Measurements from ENCODE around the gene RASA3.

RASA3 gene

DNA sequence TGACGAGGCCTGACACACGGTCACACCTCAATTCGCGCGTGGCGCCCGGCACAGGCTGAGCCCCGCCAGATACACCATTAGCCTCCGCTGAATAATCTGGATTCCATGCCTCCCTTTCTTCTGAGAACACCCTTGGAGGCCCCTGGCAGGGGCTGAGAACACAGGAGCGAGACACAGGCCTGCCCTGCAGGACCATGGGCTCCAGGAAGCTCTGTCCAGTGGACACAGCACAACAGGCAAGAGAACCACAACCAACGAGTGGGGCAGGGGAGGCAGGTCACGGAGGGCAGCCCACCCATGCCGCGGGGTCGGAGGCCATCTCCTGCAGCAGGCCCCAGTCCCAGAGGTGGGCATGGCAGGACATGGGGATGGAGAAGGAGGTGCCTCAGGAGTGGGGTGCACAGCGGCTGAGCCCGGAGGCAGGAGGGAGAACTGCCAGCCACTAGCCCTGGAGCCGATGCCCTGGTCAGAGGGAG is 82.8 kb downstream of the RASA3 start:
- TF ChIP-seq CTCF (IDR thresholded peaks at IDR 0.05; ENCODE audit: low read depth, low read length), result no peak
- no peak overlapping the region for H3K4me3 ChIP-seq (ENCODE audit: low read depth, low read length)
- in situ Hi-C loops (cut with HindIII; ENCODE audit: low sequenced_read_pairs), result no loop called here
- DNase-seq (ENCODE audit: low read depth, low spot score), result no peak

DNA sequence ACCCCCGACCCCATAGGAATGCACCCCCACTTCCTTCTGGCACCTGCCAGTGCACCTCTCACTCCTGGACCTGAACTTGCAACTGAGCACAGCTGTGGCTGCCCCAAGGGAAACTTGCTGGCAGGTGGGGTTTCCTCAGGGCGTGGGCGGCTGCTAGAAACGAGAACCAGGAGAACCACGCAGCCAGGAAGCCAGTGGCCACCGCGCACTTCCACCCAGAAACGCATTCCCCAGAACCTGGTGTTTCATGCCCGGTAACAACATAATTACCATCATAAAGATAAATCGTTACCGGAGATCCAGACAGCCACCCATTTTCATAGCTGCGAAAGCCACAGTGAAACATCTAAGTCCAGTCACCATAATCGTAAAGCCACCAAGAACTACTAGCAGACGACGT is 83.4 kb downstream of the RASA3 start:
- no peak for DNase-seq (ENCODE audit: low read depth, low spot score)
- in situ Hi-C loops (cut with HindIII; ENCODE audit: low sequenced_read_pairs), result no loop called here
- no peak for TF ChIP-seq CTCF (IDR thresholded peaks at IDR 0.05; ENCODE audit: low read depth, low read length)
- no peak overlapping the region for H3K4me3 ChIP-seq (ENCODE audit: low read depth, low read length)

DNA sequence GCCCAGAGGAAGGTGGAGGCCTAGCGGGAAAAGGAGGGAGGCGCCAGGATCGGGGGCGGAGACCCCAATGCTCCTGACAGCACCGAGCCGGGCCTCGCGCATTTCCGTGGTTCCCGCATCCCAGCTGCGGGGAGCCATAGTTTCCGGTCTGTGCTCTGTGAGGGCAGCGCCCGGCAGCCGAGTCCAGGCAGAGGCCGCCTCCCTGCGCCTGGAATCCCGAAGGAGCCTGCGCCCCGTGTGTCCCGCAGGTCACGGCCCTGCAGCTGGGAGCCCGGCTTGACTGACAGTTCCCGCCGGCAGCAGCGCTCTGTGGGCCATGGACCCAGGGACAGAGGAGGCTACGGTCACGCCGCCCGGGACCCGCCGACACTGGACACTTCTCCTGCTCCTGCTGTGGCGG is 84.0 kb downstream of the RASA3 start:
- no peak for DNase-seq (ENCODE audit: low read depth, low spot score)
- in situ Hi-C loops (cut with HindIII; ENCODE audit: low sequenced_read_pairs), result no loop called here
- no peak overlapping the region for H3K4me3 ChIP-seq (ENCODE audit: low read depth, low read length)
- TF ChIP-seq CTCF (IDR thresholded peaks at IDR 0.05; ENCODE audit: low read depth, low read length), result no peak

DNA sequence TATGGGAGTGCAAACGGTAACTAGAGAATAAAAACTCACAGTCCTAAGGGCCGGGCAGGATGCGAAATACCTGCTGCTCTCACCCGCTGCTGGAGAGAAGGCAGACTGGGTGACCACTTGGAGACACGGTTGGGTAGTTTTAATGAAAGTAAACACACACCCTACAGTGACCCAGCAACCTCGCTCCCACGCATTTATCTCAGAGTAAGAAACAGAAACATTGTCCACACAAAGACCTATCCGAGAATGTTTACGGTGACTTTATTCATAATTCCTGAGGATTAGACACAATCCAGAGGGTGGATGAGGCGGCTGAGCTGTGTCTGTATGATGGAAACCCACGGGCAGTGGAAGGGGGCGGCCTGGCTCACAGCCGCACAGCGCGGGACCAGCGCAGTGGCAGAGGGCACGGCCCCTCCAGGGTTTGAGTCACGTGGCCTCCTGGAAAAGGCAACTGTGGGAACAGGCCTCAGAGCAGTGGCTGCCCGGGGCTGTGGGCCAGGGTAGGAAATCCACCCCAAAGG is 85.0 kb downstream of the RASA3 start:
- DNase-seq (ENCODE audit: low read depth, low spot score), result peak; percentile 20
- no peak for TF ChIP-seq CTCF (IDR thresholded peaks at IDR 0.05; ENCODE audit: low read depth, low read length)
- in situ Hi-C loops (cut with HindIII; ENCODE audit: low sequenced_read_pairs), result no loop called here
- H3K4me3 ChIP-seq (ENCODE audit: low read depth, low read length), result no peak overlapping the region

DNA sequence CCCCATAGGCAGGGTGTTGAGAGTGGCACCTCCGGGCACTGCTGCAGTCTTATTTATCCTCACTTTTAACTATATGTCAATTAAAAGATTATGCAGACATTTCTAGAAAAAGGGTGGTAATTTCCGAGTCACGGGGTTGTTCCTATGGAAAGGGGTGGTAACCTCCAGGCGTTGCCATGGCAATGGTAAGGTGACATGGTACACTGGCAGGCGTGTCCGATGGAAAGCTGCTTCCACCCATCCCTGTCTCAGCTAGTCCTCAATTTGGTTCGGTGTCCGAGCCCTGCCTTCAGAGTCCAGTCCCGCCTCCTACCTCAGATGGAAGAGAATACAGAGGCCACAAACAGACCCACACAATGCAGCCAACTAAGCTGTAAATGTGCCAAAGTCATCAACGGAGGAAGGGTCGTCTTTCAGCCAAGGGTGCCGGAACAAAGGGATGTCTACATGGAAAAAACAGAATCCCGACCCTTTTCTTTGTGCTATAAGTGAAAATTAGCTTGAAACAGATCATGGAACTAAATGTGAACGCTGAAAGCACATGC is 85.9 kb downstream of the RASA3 start:
- H3K4me3 ChIP-seq (ENCODE audit: low read depth, low read length), result no peak overlapping the region
- DNase-seq (ENCODE audit: low read depth, low spot score), result no peak
- no peak for TF ChIP-seq CTCF (IDR thresholded peaks at IDR 0.05; ENCODE audit: low read depth, low read length)
- in situ Hi-C loops (cut with HindIII; ENCODE audit: low sequenced_read_pairs), result no loop called here

- no peak for TF ChIP-seq CTCF (IDR thresholded peaks at IDR 0.05; ENCODE audit: low read depth, low read length)
- no peak for DNase-seq (ENCODE audit: low read depth, low spot score)
- no peak overlapping the region for H3K4me3 ChIP-seq (ENCODE audit: low read depth, low read length)
- in situ Hi-C loops (cut with HindIII; ENCODE audit: low sequenced_read_pairs), result no loop called here
Measured at GRCh38 chr13:114045113-114045735, 87.2 kb downstream of the RASA3 start.

Data from astrocyte of the spinal cord (primary cell).